Iris pigment epithelial cell (primary cell): Measurements from ENCODE around the gene WNK3.

Experiments
- DNase-seq: peaks from one replicate; pipeline ENCODE4 v3.0.0-alpha.2; 2011; ENCODE audit warnings: low read depth

WNK3 gene

DNA sequence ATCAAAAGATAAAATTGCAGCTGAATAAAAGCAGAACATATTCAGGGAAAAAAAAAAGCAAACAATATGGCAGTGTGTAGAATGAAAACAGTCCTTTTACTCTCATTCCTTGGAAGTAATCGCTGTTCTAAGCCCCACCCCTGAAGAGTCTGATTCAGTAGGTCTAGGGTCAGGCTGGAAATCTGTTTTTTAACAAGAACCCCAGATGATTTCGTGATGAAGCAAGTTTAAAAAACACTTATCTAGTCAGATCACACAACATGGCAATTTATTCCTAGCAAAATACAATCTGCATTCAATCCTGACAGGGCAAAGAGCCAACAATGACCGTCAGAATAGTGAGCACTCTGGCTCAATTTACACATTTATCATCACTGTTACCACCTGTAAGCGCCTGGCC lies 190.9 kb downstream of the WNK3 start:
- no peak for DNase-seq

DNA sequence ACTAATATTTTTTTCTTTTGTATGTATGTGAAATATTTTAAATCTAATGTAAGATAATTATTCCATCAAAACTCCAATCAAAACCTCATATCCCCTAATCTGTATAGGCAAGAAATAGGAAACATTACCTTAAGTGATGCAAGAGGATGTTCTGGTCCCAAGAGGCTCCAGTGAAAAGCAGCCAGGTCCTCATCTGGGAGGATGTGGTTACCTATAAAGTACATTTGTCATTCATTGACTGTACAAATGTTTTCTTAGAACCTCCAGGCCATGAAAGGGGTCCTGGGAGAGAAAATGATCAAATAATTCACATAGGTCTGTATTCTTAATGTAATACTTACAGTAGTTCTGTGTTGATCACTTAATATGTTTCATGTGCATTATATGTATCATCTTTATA lies 200.3 kb downstream of the WNK3 start:
- DNase-seq = no peak
